Upper lobe of left lung (tissue), 4 donors: ENCODE data around the gene CHL1.

Experiments
- POLR2A ChIP-seq, 4 donors: fragments of 450-650 bp; IDR thresholded peaks; one replicate each; pipeline ENCODE4 v1.5.1; 2016 to 2017; ENCODE audit warnings: antibody characterized with exemption in 4 of 4, mild to moderate bottlenecking in 2 of 4
- TF ChIP-seq, protein P1 (sequence below), 6 experiments: fragments of 450-650 bp in 4 of 6; fragments of 200-600 bp in 2 of 6; sonication (generic) in 2 of 6; IDR thresholded peaks; one replicate each; pipeline ENCODE4 v1.5.1; 2016 to 2019; ENCODE audit warnings: antibody characterized with exemption in 6 of 6

DNA sequence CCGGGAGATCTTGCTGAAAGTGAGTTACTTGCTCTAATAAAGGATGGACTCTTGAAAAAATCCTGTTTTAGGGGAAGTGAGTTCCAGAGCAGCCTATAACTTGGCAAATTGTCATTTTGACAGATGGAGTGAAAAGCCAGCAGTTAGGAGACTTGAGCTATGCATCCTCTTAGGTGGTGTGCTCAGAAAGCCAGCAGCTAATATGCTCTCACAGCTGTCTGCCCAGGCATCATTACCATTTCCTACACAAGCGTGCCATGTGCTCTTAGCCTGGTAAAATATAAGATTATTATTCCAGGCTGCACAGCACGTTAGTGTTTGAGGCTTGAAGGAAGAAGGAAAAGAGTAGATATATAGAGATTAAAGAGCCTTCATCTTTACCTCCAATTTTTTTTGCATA lies 151.0 kb downstream of the CHL1 start:
- TF ChIP-seq, protein P1, sequence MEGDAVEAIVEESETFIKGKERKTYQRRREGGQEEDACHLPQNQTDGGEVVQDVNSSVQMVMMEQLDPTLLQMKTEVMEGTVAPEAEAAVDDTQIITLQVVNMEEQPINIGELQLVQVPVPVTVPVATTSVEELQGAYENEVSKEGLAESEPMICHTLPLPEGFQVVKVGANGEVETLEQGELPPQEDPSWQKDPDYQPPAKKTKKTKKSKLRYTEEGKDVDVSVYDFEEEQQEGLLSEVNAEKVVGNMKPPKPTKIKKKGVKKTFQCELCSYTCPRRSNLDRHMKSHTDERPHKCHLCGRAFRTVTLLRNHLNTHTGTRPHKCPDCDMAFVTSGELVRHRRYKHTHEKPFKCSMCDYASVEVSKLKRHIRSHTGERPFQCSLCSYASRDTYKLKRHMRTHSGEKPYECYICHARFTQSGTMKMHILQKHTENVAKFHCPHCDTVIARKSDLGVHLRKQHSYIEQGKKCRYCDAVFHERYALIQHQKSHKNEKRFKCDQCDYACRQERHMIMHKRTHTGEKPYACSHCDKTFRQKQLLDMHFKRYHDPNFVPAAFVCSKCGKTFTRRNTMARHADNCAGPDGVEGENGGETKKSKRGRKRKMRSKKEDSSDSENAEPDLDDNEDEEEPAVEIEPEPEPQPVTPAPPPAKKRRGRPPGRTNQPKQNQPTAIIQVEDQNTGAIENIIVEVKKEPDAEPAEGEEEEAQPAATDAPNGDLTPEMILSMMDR (IDR thresholded peaks at IDR 0.05) = no peak
- TF ChIP-seq POLR2A (IDR thresholded peaks at IDR 0.05) = no peak
